IPS-18c (cell line): ENCODE measurements around the gene FIGNL1.

Source experiments
- H3K4me3 ChIP-seq: 2 replicates; pipeline ENCODE4 v1.7.0; 2013; ENCODE audit warnings: low read depth, mild to moderate bottlenecking, low read length, moderate library complexity; ENCODE audit not compliant: insufficient read depth
- H3K9me3 ChIP-seq: one replicate; pipeline ENCODE4 v1.6.1; 2013; ENCODE audit warnings: mild to moderate bottlenecking, low read length, moderate library complexity; ENCODE audit not compliant: control insufficient read depth, insufficient read depth

FIGNL1 gene

GRCh38 chr7:50416527-50417182 lies 33.5 kb downstream of the FIGNL1 start:
- no peaks in the 10 kb centered on the region for H3K9me3 ChIP-seq
- no peak overlapping the region for H3K4me3 ChIP-seq

- Histone ChIP-seq H3K4me3 (no peak overlapping the region), H3K9me3 (no peaks in the 10 kb centered on the region)
Measured at GRCh38 chr7:50415844-50416364, 34.2 kb downstream of the FIGNL1 start.

- H3K4me3 ChIP-seq: no peak overlapping the region; the same call in 1 of the 2 replicates
- H3K9me3 ChIP-seq: no peaks in the 10 kb centered on the region
Measured at GRCh38 chr7:50413561-50413960, 36.6 kb downstream of the FIGNL1 start.

- no peaks in the 10 kb centered on the region for H3K9me3 ChIP-seq
- no peak overlapping the region for H3K4me3 ChIP-seq
Measured at GRCh38 chr7:50412973-50413372, 37.2 kb downstream of the FIGNL1 start.

- Histone ChIP-seq H3K4me3 (no peak overlapping the region), H3K9me3 (no peaks in the 10 kb centered on the region)
Measured at GRCh38 chr7:50411332-50411731, 38.8 kb downstream of the FIGNL1 start.

- no peak overlapping the region for H3K4me3 ChIP-seq
- H3K9me3 ChIP-seq: no peaks in the 10 kb centered on the region
Measured at GRCh38 chr7:50409856-50410745, 40.0 kb downstream of the FIGNL1 start.

- H3K4me3 ChIP-seq: no peak overlapping the region
- H3K9me3 ChIP-seq: no peaks in the 10 kb centered on the region
Measured at GRCh38 chr7:50406935-50407334, 43.2 kb downstream of the FIGNL1 start.

- H3K4me3 ChIP-seq: no peak overlapping the region
- H3K9me3 ChIP-seq: no peaks in the 10 kb centered on the region
Measured at GRCh38 chr7:50405221-50405620, 44.9 kb downstream of the FIGNL1 start.

- Histone ChIP-seq H3K4me3 (no peak overlapping the region), H3K9me3 (no peaks in the 10 kb centered on the region)
Measured at GRCh38 chr7:50404392-50404791, 45.8 kb downstream of the FIGNL1 start.

GRCh38 chr7:50400114-50400513 lies 50.0 kb downstream of the FIGNL1 start:
- no peak overlapping the region for H3K4me3 ChIP-seq

GRCh38 chr7:50399635-50400034 lies 50.5 kb downstream of the FIGNL1 start:
- H3K4me3 ChIP-seq: no peak overlapping the region
- H3K9me3 ChIP-seq: peaks cover 2% of the 10 kb centered on the region

More at GRCh38 chr7:50400114-50400513, 50.0 kb downstream of the FIGNL1 start:
- H3K9me3 ChIP-seq: peaks cover 2% of the 10 kb centered on the region

- peaks cover 2% of the 10 kb centered on the region for H3K9me3 ChIP-seq
- no peak overlapping the region for H3K4me3 ChIP-seq
Measured at GRCh38 chr7:50399206-50399605, 50.9 kb downstream of the FIGNL1 start.

GRCh38 chr7:50397971-50398324 lies 52.2 kb downstream of the FIGNL1 start:
- H3K9me3 ChIP-seq: peaks cover 2% of the 10 kb centered on the region
- H3K4me3 ChIP-seq: no peak overlapping the region

GRCh38 chr7:50397320-50397970 lies 52.7 kb downstream of the FIGNL1 start:
- H3K9me3 ChIP-seq: peaks cover 2% of the 10 kb centered on the region
- H3K4me3 ChIP-seq: no peak overlapping the region

GRCh38 chr7:50396856-50397255 lies 53.3 kb downstream of the FIGNL1 start:
- H3K4me3 ChIP-seq: no peak overlapping the region
- peaks cover 2% of the 10 kb centered on the region for H3K9me3 ChIP-seq

- no peak overlapping the region for H3K4me3 ChIP-seq
- peaks cover 2% of the 10 kb centered on the region for H3K9me3 ChIP-seq
Measured at GRCh38 chr7:50394315-50394714, 55.8 kb downstream of the FIGNL1 start.
